ENCODE measurements around the gene SERF2.

- TF ChIP-seq POU6F1 (CRISPR knock-in tag; IDR thresholded peaks at IDR 0.05; ENCODE audit: borderline replicate concordance, low read depth) (no peak), TOX (CRISPR knock-in tag; IDR thresholded peaks at IDR 0.05; ENCODE audit: borderline replicate concordance) (no peak)
Measured at GRCh38 chr15:43777267-43777914, 14.7 kb upstream of the SERF2 start.
